Ramos (cell line): ENCODE measurements around the gene RPP25L.

Experiments
- in situ Hi-C: fragments of 300-500 bp; cut with MboI; formaldehyde crosslinking; loops from one replicate; pipeline ENCODE4 v1.14.3; 2022; ENCODE audit warnings: low sequenced_read_pairs; ENCODE audit not compliant: unreplicated experiment

Gene RPP25L

DNA sequence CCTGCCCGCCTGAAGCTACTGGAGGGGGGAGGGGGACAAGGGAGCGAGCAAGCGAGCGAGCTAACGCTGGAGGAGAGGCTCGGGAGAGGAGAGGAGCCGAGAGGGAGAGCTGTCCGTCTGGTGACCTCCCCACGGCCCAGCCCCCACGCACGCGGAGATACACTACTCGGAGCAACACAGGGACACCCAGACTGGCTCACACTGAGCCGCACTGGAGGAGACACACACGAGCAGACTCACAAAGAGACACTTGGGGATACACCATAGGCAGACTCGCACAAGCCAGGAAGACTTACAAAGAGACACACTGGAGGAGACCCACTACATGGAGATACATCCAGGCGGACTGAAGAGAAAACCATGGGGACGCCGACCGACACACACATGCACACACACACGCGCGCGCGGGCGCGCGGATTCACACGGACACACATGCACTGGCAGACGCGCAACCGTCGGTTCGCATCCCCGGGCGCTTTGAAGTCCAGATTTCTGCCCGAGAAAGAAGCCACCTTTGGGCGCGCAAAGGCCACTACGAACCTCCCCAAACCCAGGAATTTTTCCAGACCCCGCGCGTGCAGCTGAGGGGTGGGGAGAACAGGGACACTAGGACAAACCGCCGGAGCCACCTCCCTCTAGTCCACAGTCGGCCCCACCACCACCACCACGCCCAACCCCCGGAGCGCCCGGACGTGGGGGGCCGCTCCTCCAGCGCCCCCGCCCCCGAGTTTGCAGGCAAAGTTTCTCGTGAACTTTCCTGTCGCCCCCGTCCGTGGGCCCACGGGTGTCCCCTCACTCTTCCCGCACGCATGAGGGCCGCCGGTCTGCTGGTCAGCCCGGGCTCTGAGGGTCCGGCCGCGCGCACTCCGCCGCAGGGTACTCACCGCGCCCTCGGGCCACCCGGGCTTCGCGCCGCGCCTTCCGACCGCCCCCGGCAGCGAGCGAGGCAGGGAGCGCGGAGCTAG, 22.9 kb downstream of the RPP25L start:
- in situ Hi-C loops: loop anchor here (25.0 kb wide), 1 partner anchor 152 kb away; no protein-coding TSS in a partner anchor

DNA sequence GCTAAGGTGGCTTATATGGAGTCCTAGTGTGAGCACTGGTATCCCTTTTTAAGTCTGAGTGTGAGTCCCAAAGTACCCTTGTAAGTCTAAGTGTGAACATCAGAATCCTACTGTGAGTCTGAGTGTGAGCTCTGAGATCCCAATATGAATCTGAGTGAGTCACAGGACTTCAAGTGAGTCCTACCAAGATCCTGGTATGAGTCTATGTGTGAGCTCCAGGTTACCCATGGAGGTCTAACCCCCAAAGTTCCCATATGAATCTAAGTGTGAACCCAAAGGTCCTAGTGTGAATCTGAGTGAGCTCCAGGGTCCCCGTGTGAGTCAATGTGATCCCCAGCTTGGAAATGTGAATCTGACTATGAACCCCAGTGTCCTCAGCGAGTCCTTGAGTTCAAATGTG, 24.6 kb downstream of the RPP25L start:
- in situ Hi-C loops: loop anchor here (25.0 kb wide), 1 partner anchor 150 kb away; no protein-coding TSS in a partner anchor

DNA sequence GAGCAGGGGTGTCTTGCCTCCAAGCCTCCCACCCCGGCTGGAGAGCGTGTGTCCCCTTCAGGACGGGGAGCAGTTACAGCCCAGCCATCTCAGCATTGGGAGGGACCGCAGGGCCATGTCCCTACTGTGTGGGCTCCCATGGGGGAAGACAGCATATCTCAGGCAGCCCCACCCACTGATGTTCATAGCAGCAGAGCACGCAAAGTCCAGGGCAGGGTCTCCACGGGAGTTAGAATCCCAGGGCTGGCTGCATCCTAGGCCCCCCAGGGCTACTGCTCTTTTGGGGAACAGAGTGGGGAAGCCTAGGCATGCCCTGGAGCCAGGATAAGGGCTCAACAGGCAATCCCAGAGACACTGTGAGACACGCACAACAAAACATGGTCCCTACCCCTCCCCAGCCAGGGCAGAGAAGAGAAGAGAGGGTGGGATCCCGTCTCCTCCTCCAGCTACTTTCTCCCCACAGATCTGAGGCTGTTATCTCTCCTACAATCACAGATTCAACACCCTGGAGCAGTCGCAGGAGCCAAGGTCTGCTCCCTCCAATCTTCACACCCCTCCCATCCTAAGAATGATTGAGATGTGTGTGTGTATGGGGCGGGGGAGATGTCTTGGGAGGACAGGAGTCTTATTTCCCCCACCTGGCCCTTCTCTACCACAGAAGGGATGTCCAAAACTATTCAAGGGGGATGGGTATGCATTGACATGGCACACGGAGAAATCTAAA, 25.8 kb downstream of the RPP25L start:
- in situ Hi-C loops: loop anchor here (25.0 kb wide), 1 partner anchor 149 kb away; no protein-coding TSS in a partner anchor

DNA sequence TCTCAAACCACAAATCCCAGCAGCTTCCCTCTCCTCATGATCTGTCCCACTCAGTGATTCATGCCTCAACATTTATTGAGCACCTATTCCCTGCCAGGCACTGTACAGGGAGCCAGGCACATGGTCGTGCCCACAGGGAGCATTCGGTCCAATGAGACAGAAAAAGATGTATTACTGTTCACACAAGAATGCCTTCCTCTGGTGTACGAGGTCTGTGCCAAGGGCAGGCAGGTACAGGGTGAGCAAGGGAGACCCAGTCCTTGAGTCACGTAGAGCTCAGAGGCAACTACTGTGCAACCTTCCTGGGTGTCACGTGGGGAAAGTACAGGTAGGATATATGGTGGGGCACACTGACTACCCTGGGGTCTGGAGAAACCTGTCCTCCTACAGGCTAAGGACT, 26.9 kb downstream of the RPP25L start:
- in situ Hi-C loops: loop anchor here (25.0 kb wide), 1 partner anchor 148 kb away; no protein-coding TSS in a partner anchor

DNA sequence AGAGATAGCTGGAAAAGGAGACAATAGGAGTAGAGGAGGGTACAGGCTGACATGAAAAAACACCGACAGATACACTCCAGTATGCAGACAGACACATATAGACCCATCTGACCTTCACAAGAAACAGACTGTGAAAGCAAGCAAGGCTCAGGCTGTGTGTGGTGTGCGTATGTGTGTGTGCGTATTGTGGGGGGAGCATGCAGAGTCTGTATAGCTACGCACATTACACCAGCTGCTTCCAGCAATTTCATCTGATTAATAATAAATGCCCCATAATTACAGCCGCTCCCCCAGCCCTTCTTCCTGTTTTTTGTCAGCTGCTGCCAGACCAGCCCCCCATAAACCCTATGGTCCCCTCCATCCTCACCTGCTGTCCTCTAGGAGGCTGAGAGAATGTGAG, 29.1 kb downstream of the RPP25L start:
- in situ Hi-C loops: loop anchor here (25.0 kb wide), 1 partner anchor 145 kb away; no protein-coding TSS in a partner anchor

DNA sequence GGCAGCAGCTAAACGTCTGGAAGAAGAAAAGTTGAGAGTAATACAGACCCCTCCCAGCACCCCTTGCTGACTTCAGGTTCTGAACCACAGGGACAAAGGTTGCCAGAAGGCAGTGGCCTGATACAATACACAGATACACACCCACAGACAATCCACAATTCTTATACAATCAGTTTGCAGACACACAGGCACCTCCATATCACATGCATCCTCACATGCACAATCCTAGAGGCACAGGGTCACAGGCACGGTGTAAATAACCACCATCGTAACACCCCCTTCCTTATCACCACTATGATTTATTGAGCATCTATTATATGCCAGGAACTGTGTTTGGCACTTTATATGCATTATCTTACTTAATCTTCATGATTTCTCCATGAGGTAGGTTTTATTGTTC, 30.6 kb downstream of the RPP25L start:
- in situ Hi-C loops: loop anchor here (25.0 kb wide), 1 partner anchor 144 kb away; no protein-coding TSS in a partner anchor

DNA sequence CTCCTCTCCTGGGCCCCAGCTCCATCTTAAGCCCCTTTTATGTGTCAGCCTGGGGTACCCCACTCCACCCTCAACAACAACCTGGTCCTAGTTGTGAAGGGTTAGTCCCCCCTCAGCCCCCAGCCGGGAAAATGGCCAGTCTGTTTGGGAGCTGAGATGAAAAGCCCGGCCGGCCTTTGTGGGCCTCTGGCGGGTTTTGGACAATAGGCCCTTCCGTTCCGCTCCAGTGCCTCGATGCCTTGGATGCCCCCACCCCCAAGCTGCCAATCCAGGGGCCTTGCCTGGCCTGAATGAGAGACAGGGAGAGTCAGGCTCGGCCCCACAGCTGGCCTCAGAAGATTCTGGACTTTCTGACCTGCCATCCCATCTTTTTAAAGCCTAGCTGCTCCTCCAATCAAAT, 31.5 kb downstream of the RPP25L start:
- in situ Hi-C loops: loop anchor here (25.0 kb wide), 1 partner anchor 143 kb away; no protein-coding TSS in a partner anchor

DNA sequence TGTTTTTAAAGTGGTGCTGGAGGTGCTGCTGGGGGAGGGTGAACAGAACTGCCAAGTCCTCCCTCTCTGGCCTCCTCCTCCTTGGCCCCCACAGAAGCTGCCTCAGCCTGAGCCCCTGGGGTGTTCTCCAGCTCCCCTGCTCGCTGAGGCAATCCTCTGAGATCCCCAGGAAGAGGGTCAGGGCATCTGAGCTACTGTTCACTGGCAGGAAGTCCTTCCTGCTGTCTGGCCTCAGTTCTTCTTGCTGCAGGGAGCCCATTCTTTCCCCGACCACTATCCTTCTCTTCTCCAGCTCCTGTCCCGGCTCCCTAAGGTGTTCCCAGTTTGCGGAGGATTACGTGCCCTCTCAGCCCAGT, 32.1 kb downstream of the RPP25L start:
- in situ Hi-C loops: loop anchor here (25.0 kb wide), 1 partner anchor 142 kb away; no protein-coding TSS in a partner anchor

DNA sequence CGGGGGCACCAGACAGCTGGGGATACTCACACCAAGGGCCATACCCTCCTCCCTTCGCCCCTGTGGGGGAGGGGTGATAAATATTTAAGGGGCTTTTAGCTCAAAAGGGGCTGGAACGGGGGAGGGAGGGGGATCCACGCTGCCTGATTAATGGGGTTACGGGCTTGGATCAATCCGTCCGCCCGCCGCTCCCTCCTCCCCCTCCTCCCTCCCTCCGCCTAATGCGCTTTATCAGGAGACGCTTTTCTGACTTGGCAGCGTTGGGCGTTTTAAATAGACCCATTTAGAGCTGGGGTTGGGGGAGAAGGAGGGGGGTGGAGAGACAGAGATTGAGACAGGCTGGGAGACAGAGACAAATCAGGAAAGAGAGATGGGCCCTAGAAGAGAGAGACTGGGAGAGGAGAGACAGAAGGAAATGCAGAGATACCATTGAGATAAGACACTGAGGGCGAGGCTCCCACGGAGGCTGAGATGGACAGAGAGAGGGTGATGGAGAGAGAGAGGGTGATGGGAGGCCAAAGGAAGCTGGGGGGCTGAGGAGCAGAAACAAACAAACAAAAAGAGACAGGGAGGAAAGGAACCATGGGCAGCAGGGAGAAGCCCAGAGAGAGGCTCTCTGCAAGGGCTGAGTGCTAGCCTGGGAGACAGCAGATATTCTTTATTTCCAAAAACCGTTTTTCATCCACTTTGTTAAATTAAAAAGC, 32.6 kb downstream of the RPP25L start:
- in situ Hi-C loops: loop anchor here (25.0 kb wide), 1 partner anchor 142 kb away; no protein-coding TSS in a partner anchor

DNA sequence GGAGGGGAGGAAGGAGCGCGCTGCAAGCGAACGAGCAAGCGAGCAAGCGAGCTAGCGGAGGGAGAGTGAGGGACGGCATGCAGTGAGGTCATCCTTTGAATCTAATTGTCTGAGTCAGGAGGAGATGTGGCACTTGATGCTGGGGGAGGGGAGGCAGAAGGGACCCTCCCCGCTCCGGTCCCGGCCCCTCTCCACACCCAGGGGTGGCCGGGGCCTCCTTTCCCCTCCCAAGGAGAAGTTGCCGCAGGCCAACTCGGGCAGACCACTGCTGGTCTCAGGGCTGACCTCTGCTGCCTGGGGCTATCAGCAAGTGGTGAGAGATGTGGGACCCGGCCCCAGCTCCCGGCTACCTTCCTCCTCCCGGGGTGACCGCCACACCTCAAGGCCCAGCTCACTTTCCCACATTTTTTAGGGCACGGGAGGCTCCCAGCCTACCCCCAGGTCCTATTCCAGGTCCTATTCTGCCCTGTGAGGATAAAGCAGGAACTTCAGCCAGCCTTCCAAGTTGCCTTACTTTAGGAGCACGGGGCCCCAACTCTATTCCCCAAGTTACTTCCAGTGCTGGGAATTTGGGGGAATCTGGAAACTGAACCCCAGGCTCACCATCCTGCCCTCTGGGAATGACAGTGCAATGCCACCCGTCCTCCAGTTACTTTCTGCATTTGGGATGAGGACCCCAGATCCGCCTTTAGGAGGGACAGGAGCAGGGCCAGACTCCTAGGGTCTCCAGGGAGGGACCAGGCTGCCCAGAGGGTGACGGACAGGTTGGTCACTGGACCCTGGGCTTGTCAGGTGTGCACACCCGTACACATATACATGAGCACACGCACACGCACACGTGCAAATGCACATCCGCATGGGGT, 33.4 kb downstream of the RPP25L start:
- in situ Hi-C loops: loop anchor here (25.0 kb wide), 1 partner anchor 141 kb away; no protein-coding TSS in a partner anchor

DNA sequence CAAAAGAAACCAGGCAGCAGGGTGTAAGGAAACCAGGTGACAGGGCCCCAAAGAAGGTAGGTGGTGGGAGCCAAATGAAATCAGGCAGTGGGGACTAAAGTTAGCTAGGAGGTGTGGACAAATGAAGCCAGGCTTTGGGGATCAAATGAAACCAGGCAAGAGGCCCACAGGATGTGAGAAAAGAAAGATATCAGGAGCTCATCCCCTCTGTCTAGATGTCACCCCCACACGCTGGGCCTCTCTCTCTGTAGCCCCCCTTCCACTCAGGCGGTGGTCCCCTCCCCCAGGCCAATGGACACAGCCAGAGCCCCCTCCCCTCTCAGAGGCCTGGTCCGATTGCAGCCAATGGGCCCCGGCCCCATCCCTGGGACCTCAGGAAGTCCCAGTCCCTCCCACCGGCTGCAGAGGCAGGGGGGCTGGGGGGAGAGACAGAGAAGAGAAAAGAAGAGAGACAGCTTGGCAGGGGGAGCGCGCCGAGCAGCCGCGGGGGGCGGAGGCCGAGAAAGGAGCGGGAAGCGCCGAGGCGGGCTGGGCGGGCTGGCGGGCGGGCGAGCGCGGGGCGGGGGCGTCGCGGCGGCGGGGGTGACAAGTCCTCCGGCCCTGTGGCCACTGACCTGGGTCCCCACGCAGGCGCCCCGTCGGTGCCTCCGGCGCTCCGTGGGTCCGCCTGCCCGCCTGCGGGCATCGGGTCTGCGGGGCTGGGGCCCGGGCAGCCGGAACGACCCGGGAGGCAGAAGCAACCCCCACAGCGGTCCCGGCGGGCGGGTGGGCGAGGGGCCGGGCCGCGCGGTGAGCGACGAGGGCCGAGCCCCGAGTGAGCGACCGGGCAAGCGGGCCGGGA, 34.3 kb downstream of the RPP25L start:
- in situ Hi-C loops: loop anchor here (25.0 kb wide), 1 partner anchor 140 kb away; no protein-coding TSS in a partner anchor

DNA sequence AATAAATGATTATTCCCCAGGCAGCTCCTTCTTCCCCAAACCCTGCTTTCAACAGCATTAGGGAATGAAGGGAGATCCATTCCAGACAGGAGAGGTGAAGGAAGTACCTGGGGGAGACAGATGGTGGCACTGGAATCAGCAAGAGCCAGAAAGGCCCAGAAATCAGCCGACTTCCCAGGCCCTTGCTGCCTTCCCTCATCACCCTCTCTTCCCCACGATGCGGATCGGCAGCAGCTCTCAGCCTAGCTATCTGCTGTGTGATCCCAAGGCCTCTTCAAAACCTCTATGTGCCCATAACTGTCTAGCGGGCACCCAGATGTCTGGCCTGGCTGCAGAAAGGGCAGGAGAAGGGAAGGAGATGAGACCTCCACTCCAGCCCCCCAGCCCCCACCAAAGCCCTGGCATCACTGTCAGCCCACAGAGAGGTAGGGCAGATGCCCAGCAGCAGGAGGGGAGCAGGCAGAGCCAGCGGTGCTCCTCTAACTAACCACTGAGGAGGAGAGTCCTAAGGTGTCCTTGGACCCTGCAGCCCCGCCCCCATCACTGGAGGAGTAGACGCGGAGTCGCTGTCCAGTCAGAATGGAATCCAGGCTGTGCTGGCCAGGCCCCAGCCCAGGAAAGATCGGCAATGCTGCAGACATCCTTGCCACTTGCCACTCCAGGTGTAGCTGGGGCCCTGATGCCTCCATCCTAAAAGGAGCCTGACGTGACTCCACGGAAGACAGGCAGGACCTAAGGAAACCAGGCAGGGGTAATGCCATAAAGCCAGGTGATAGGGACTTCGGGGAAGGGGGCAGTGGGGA, 35.1 kb downstream of the RPP25L start:
- in situ Hi-C loops: loop anchor here (25.0 kb wide), 1 partner anchor 139 kb away; no protein-coding TSS in a partner anchor

DNA sequence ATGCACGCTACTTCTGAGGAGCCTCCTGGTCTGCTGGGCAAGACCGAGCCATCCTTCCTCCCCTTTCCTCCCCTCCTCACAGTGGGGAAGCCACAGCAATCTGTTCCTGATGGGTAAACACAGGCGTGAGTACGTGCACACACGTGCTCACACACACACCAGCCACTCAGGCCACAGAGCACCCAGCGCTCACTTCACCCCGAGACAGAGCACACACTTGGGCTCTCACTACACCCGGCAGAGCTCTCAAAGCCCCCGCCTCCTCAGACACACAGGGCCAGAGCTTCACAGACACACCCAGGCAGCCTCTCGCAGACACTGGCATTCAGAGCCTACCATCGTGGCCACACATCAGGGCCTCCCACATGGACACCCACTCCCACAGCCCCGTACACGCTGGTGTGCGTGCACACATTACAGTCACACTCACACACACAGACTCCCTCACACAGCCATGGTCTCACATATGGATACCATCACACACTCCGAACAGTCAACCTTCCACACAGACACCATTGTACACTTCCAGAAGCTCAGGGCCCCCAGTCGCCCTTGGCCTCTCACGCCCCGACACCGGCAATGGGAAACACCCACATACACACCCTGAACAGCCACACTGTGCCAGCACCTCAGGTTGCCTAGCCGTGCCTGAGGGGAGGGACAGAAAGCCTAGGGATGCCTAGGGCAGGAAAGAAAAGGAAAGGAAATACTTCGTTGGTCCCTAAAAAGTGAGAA, 35.9 kb downstream of the RPP25L start:
- in situ Hi-C loops: loop anchor here (25.0 kb wide), 1 partner anchor 139 kb away; no protein-coding TSS in a partner anchor

DNA sequence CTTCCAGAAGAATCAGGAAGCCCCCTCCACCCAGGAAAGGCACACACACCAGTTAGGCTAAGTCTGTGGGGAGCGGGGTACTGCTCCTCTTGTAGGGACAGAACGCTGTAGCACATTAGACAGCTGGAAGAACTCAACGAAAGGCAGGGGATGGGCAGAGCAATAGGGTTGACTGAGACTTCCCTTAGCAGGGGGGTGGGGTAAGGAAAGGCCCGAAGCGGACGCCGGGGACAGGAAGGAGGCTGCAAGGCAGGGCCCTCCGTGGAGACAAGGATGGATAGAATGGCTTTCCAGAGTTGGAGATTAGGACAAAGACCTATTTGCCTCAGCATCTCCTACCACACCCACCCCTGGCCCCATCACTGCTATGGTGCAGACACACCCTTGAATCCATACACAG, 36.7 kb downstream of the RPP25L start:
- in situ Hi-C loops: loop anchor here (25.0 kb wide), 1 partner anchor 138 kb away; no protein-coding TSS in a partner anchor

DNA sequence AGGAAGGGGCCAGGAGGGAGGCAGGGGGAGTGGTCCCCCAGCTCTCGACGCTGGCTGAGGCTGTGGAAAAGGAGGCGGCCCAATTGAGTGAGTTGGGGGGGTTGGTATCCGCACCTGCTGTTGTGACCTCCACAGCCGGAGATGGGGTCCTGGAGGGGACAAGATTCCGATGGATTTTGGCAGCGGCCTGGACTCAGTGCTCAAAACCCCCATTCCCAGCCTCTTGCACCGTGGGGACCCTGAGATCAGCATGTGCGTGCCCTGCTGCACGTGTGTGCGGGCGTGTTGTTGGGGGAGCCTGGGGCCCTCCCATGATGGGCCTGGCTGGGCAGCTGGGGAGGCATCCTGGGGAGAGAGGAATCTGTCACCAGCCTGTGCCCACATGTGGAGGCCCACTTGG, 37.3 kb downstream of the RPP25L start:
- in situ Hi-C loops: no loop called here

DNA sequence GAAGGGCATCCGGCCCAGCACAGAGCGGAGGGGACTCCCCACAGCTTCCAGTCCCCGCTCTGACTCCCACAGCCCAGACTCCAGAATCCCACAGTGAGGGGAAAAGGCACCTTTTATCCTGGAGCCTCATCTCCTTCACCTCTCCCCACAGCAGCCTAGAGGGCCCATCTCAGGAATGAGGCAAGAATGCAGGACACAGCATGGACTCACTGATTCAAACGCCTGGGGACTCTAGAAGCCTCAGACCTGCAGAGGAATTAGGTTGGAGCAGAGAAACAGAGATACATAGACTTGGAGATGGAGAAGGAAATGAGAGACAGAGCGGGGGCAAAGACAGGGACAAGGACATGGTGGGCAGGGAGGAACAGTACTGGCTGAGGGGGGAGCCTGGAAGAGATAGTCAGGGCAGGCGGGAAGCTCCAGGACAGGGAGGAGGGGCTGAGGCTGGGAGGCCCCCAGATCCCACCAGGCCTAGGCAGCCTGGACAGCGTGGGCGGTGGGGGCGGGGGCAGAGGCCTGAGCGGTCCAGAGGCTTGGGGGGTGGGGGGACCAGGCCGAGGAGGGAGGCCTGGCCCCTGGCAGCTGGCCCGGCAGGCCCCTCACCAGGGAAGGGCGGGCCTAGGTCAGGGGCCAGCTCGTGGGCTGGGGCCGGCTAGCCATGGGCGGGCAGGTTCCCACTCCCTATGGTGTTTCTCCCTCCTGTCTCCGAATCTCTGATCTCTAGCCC, 38.1 kb downstream of the RPP25L start:
- in situ Hi-C loops: no loop called here
